Measurements from ENCODE around the gene GPR78.
"Not testable (repeated sequence)": the region's sequence is repeated elsewhere in the genome, so short reads cannot be mapped to it uniquely, and the experiment has no call there.

GRCh38 chr4:8630240-8630905 is 50.2 kb downstream of the GPR78 start:
- not testable (repeated sequence) for TF ChIP-seq POLR2AphosphoS5 (IDR thresholded peaks at IDR 0.05; ENCODE audit: insufficient read depth in 1 of 2, low read depth in 1 of 2); CTCF (IDR thresholded peaks at IDR 0.05)
